ENCODE results near the gene DIAPH1. TPM values are rescaled to one million over a fixed set of nuclear protein-coding genes. Genes with fewer than 3 reads are reported as not detected.

The DIAPH1 gene
- total and polyA plus RNA-seq, 4 donors, result 51.5 to 74.7 (median 70.9) TPM

GRCh38 chr5:141636413-141637122 lies 17.8 kb upstream of the DIAPH1 start, which contains the start of the genes HDAC3 and RELL2:
TSS of gene HDAC3 (minus strand) at chr5:141636849. CDS start at chr5:141636790, 59 bp downstream.
TSS of gene RELL2 (plus strand) at chr5:141636997. CDS start at chr5:141638226, 1,229 bp downstream.
- under 1% methylated on average over 55 of the region's 55 CpGs for WGBS
- Histone ChIP-seq H3K9me3 (ENCODE audit: control insufficient read depth in 4 of 4, low read length in 3 of 4) (no peaks in the 10 kb centered on the region), H3K36me3 (ENCODE audit: control insufficient read depth in 4 of 4, insufficient read depth in 3 of 4, low read depth in 1 of 4, low read length in 3 of 4) (no peaks in the 10 kb centered on the region), H3K4me1 (ENCODE audit: control insufficient read depth in 4 of 4, insufficient read depth in 4 of 4, low read length in 3 of 4) (peaks cover 9 to 29% (median 21%) of the 10 kb centered on the region in 4 donors), H3K27me3 (ENCODE audit: control insufficient read depth in 4 of 4, insufficient read depth in 4 of 4, low read length in 3 of 4) (no peaks in the 10 kb centered on the region), H3K27ac (ENCODE audit: low read depth in 1 of 2, low read length in 2 of 2) (peak within 1 kb of the TSS; percentile 85 to 86), H3K9ac (ENCODE audit: low read depth in 1 of 2, low read length in 2 of 2) (peak within 1 kb of the TSS; percentile 75 to 87), H3K4me3 (ENCODE audit: low read depth in 1 of 3, low read length in 3 of 3) (peak within 1 kb of the TSS; percentile 75 to 94 (median 89))
- DNase-seq (ENCODE audit: low spot score), result peak; percentile 99
- TF ChIP-seq EGR1 (IDR thresholded peaks at IDR 0.05; ENCODE audit: low read depth in 2 of 2) (no peak), JUND (IDR thresholded peaks at IDR 0.05) (no peak), MAX (IDR thresholded peaks at IDR 0.05) (no peak), SP1 (IDR thresholded peaks at IDR 0.05) (peak; percentile 55)
- TF ChIP-seq, protein P1, sequence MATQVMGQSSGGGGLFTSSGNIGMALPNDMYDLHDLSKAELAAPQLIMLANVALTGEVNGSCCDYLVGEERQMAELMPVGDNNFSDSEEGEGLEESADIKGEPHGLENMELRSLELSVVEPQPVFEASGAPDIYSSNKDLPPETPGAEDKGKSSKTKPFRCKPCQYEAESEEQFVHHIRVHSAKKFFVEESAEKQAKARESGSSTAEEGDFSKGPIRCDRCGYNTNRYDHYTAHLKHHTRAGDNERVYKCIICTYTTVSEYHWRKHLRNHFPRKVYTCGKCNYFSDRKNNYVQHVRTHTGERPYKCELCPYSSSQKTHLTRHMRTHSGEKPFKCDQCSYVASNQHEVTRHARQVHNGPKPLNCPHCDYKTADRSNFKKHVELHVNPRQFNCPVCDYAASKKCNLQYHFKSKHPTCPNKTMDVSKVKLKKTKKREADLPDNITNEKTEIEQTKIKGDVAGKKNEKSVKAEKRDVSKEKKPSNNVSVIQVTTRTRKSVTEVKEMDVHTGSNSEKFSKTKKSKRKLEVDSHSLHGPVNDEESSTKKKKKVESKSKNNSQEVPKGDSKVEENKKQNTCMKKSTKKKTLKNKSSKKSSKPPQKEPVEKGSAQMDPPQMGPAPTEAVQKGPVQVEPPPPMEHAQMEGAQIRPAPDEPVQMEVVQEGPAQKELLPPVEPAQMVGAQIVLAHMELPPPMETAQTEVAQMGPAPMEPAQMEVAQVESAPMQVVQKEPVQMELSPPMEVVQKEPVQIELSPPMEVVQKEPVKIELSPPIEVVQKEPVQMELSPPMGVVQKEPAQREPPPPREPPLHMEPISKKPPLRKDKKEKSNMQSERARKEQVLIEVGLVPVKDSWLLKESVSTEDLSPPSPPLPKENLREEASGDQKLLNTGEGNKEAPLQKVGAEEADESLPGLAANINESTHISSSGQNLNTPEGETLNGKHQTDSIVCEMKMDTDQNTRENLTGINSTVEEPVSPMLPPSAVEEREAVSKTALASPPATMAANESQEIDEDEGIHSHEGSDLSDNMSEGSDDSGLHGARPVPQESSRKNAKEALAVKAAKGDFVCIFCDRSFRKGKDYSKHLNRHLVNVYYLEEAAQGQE (IDR thresholded peaks at IDR 0.05), result peak; percentile 83

DNA sequence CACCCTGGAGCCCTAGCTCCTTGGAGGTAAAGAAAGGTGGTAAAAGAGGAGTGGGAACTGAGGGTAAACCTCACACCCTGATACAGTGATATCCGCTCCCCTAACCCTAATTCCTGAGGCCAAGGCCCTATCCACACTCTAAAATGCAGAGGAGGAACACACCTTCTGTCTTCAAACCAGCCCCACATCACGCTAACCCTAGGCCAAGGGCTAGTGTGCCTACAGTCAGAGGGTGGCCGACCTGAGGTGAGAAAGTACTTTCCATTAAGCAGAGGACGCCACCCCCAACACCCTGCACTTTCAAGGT lies 17.3 kb upstream of the DIAPH1 start:
- Histone ChIP-seq H3K4me3 (ENCODE audit: low read depth in 1 of 3, low read length in 3 of 3) (peak overlapping the region; percentile 75 to 94 (median 89)), H3K27ac (ENCODE audit: low read depth in 1 of 2, low read length in 2 of 2) (peak overlapping the region; percentile 85 to 86), H3K9ac (ENCODE audit: low read depth in 1 of 2, low read length in 2 of 2) (peak overlapping the region; percentile 75 to 87), H3K9me3 (ENCODE audit: control insufficient read depth in 4 of 4, low read length in 3 of 4) (no peaks in the 10 kb centered on the region), H3K36me3 (ENCODE audit: control insufficient read depth in 4 of 4, insufficient read depth in 3 of 4, low read depth in 1 of 4, low read length in 3 of 4) (no peaks in the 10 kb centered on the region), H3K27me3 (ENCODE audit: control insufficient read depth in 4 of 4, insufficient read depth in 4 of 4, low read length in 3 of 4) (no peaks in the 10 kb centered on the region), H3K4me1 (ENCODE audit: control insufficient read depth in 4 of 4, insufficient read depth in 4 of 4, low read length in 3 of 4) (peaks cover 9 to 32% (median 21%) of the 10 kb centered on the region in 4 donors)
- DNase-seq (ENCODE audit: low spot score), result no peak
- TF ChIP-seq JUND (IDR thresholded peaks at IDR 0.05) (no peak), FOXA2 (IDR thresholded peaks at IDR 0.05) (no peak), RXRA (IDR thresholded peaks at IDR 0.05) (peak in 1 of 2 donors; percentile 4)
- 5% methylated on average over 4 of the region's 4 CpGs for WGBS

GRCh38 chr5:141635646-141636045 lies 16.8 kb upstream of the DIAPH1 start:
- Histone ChIP-seq H3K27ac (ENCODE audit: low read depth in 1 of 2, low read length in 2 of 2) (no peak overlapping the region), H3K9me3 (ENCODE audit: control insufficient read depth in 4 of 4, low read length in 3 of 4) (no peaks in the 10 kb centered on the region), H3K9ac (ENCODE audit: low read depth in 1 of 2, low read length in 2 of 2) (no peak overlapping the region), H3K36me3 (ENCODE audit: control insufficient read depth in 4 of 4, insufficient read depth in 3 of 4, low read depth in 1 of 4, low read length in 3 of 4) (no peaks in the 10 kb centered on the region), H3K4me1 (ENCODE audit: control insufficient read depth in 4 of 4, insufficient read depth in 4 of 4, low read length in 3 of 4) (peaks cover 9 to 32% (median 21%) of the 10 kb centered on the region in 4 donors), H3K4me3 (ENCODE audit: low read depth in 1 of 3, low read length in 3 of 3) (peak overlapping the region in 1 of 3 donors; percentile 75), H3K27me3 (ENCODE audit: control insufficient read depth in 4 of 4, insufficient read depth in 4 of 4, low read length in 3 of 4) (no peaks in the 10 kb centered on the region)
- 73% methylated on average over 7 of the region's 7 CpGs for WGBS
- DNase-seq (ENCODE audit: low spot score), result no peak
- TF ChIP-seq ZBTB33 (IDR thresholded peaks at IDR 0.05) (no peak), RXRA (IDR thresholded peaks at IDR 0.05) (no peak), NR2F2 (IDR thresholded peaks at IDR 0.05) (no peak)

Measured in liver (tissue), 9 donors.